Measurements from ENCODE around the gene C6orf89.

The C6orf89 gene

DNA sequence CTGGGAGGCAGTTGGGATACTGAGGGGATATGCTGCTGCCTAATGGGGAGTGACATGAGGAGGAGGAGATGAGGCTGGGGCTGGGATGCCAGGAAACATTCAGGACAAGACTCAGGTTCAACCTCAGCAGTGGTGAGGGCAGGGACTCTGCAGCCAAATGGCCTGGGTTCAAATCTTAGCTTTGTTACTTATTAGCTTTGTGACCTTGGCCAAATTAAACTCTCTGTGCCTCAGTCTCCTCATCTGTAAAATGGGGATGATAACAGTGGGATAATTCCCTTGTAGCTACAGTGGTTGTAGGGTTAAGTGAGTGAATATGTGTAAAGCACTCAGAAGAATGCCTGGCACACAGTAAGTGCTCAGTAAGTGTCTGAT lies 70.7 kb downstream of the C6orf89 start:
- Histone ChIP-seq H3K4me2 (peak overlapping the region; percentile 61 to 98 (median 92); a peak in 20 of 22 replicates), H3K4me1 (peaks cover 30 to 65% (median 49%) of the 10 kb centered on the region in 10 experiments), H3K4me3 (no peak overlapping the region), H3K9ac (0 out of 22 replicates have a peak overlapping the region, but pooled peaks of 3 of the 11 experiments have one; percentile 7 to 48 (median 10)), H3K27ac (no peak overlapping the region), H4K20me1 (peaks cover 0 to 7% (median 0%) of the 10 kb centered on the region in 11 experiments; a peak in 4 of 22 replicates), H3K9me3 (replicated peaks in 1 of 11) (no peaks in the 10 kb centered on the region), H3K36me3 (no peaks in the 10 kb centered on the region), H3K27me3 (no peaks in the 10 kb centered on the region)
- TF ChIP-seq Cebpa-rat (IDR thresholded peaks at IDR 0.05): no peak

DNA sequence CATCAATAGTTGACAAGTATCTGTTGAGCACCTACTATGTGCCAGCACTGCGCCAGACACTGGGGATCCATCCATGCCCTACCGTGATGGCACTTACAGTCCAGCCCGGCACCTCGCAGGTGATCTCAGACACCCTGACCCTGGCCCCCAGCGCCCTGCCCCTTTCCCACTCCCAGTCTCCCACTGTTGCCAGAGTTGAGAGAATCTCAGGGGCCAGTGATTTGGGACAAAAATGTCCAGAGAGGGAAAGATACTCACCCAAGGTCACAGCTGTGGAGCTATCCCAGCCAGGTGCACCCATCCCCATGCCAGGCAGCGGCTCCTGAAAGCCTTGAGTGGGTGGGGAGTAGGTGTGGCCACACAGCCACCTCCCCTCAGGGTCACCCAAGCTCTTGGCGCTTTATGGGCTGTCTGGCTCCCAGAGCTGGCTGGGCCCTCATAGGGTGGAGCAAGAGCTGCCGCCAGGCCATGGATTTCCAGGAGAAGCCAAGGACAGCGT lies 72.1 kb downstream of the C6orf89 start:
- no peak overlapping the region; a peak in 1 of 22 replicates for H3K4me2 ChIP-seq
- no peak overlapping the region for H3K4me3 ChIP-seq
- no peak for TF ChIP-seq Cebpa-rat (IDR thresholded peaks at IDR 0.05)
- peaks cover 30 to 78% (median 61%) of the 10 kb centered on the region in 10 experiments for H3K4me1 ChIP-seq
- H4K20me1 ChIP-seq: peaks cover 0 to 7% (median 0%) of the 10 kb centered on the region in 11 experiments; a peak in 4 of 22 replicates
- H3K27me3 ChIP-seq: no peaks in the 10 kb centered on the region
- no peaks in the 10 kb centered on the region for H3K9me3 ChIP-seq (replicated peaks in 1 of 11)
- no peak overlapping the region for H3K9ac ChIP-seq
- no peak overlapping the region for H3K27ac ChIP-seq
- H3K36me3 ChIP-seq: no peaks in the 10 kb centered on the region

DNA sequence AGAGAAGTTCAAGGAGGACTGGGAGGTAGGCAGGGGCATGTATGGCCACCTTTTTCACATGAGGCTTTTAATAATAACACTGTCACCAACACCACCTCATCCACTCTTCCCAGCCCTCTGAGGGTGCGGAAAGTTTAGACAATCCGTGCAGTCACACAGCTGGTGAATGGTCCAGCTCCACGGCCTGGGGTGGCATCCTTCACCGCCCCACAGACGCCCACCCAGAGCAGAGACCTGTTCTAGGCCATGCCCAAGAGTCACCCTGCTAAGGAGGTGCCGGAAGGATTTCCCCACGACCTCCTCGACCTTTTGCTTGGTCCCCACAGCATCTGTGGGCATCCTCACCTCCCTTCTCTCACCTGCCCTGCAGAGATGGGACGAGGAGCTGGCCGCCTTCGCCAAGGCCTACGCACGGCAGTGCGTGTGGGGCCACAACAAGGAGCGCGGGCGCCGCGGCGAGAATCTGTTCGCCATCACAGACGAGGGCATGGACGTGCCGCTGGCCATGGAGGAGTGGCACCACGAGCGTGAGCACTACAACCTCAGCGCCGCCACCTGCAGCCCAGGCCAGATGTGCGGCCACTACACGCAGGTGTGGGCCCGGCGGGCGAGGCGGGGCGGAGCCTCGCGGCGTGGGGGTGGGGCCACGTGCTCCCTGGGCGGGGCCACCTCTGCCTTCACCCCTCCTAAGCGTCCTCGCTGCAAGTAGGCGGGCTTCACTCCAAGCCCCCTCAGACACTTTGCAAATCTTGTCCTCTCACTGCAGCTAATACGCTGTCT lies 73.2 kb downstream of the C6orf89 start:
- Histone ChIP-seq H3K9me3 (replicated peaks in 1 of 11) (no peaks in the 10 kb centered on the region), H3K4me2 (no peak overlapping the region), H4K20me1 (peaks cover 0 to 10% (median 6%) of the 10 kb centered on the region in 11 experiments; a peak in 8 of 22 replicates), H3K4me3 (no peak overlapping the region), H3K27ac (no peak overlapping the region), H3K9ac (no peak overlapping the region), H3K4me1 (peaks cover 33 to 77% (median 63%) of the 10 kb centered on the region in 10 experiments), H3K36me3 (no peaks in the 10 kb centered on the region), H3K27me3 (no peaks in the 10 kb centered on the region)
- TF ChIP-seq Cebpa-rat (IDR thresholded peaks at IDR 0.05): no peak

DNA sequence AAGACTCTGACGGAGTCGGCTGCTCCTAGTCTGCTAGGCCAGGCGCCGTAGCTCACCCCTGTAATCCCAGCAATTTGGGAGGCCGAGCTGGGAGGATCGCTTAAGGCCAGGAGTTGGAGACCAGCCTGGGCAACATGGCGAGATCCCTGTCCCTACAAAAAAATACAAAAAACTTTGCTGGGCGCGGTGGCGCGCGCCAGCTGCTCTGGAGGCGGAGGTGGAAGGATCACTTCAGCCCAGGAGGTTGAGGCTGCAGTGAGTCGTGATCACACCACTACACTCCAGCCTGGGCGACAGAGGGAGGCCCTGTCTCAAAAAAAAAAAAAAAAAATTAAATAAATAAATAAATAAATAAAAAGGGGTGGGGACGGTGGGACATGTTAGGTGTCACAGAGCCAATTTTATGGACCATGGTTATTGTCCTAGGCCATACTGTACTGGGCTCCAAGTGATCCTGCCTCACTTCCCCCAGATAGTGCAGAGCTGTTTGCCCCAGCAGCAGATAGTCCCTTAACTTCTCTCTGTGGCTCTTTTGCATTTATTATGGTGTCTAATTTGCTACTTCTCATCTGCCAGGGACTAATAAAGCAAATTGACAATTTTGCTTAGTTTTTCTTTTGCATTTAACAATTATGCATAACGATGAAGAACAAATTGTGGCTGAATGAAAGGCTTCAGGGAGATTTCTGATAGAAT lies 74.0 kb downstream of the C6orf89 start:
- peaks cover 33 to 77% (median 63%) of the 10 kb centered on the region in 10 experiments for H3K4me1 ChIP-seq
- TF ChIP-seq Cebpa-rat (IDR thresholded peaks at IDR 0.05): no peak
- H3K9ac ChIP-seq: no peak overlapping the region
- H3K4me2 ChIP-seq: peak overlapping the region in 1 of 11 experiments; percentile 21; a peak in 2 of 22 replicates
- H3K4me3 ChIP-seq: no peak overlapping the region
- H4K20me1 ChIP-seq: peaks cover 0 to 14% (median 4%) of the 10 kb centered on the region in 11 experiments; a peak in 8 of 22 replicates
- H3K9me3 ChIP-seq (replicated peaks in 1 of 11): no peaks in the 10 kb centered on the region
- H3K27ac ChIP-seq: no peak overlapping the region
- no peaks in the 10 kb centered on the region for H3K36me3 ChIP-seq
- no peaks in the 10 kb centered on the region for H3K27me3 ChIP-seq

DNA sequence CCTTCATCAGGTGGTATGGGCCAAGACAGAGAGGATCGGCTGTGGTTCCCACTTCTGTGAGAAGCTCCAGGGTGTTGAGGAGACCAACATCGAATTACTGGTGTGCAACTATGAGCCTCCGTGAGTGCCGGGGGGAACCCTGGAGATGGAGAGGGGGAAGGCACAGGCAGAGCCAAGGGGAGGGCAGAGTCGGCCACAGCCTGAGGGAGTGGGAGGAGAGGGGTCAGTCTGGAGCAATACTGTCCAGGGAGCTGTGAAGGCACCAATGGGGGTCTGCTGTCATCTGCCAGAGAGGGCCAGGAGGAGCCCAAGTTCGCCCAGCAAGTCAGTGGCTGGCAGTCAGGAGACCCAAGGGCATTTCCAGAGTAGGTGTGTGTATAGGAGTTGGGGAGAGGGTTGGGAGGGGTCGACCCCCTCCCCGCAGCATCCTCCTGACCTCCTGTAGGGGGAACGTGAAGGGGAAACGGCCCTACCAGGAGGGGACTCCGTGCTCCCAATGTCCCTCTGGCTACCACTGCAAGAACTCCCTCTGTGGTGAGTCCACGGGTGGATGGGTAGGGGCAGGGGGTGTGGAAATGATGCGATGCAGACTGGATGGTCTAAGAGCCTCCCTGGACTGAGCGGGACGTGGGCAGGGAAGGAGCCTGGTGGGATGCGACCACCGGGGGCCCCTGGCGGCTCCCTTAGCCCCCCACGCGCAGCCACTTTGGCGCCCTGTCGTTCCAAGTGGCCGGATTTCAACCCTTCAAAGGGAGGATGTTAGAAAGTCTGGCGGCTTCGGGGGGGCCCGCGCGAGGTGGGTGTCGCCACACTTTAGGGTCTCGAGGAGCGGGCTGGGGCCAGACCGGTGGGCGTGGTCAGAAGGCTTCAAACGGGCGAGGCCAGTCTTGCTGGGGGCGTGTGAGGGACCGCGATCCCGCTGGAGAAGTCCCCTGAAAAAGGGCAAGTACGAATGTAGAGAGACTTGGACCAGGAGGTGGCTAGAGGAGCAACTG lies 76.0 kb downstream of the C6orf89 start:
- no peaks in the 10 kb centered on the region for H3K27me3 ChIP-seq
- no peaks in the 10 kb centered on the region for H3K9me3 ChIP-seq (replicated peaks in 1 of 11)
- peaks cover 0 to 9% (median 7%) of the 10 kb centered on the region in 11 experiments; a peak in 15 of 22 replicates for H3K36me3 ChIP-seq
- peak overlapping the region in 5 of 11 experiments; percentile 2 to 94 (median 91); a peak in 3 of 22 replicates for H3K4me2 ChIP-seq
- TF ChIP-seq Cebpa-rat (IDR thresholded peaks at IDR 0.05): no peak
- no peak overlapping the region for H3K4me3 ChIP-seq
- peak overlapping the region in 2 of 11 experiments; percentile 75; a peak in 2 of 22 replicates for H3K27ac ChIP-seq
- H3K9ac ChIP-seq: no peak overlapping the region
- peaks cover 21 to 67% (median 50%) of the 10 kb centered on the region in 10 experiments for H3K4me1 ChIP-seq
- H4K20me1 ChIP-seq: peaks cover 0 to 25% (median 5%) of the 10 kb centered on the region in 11 experiments; a peak in 8 of 22 replicates

DNA sequence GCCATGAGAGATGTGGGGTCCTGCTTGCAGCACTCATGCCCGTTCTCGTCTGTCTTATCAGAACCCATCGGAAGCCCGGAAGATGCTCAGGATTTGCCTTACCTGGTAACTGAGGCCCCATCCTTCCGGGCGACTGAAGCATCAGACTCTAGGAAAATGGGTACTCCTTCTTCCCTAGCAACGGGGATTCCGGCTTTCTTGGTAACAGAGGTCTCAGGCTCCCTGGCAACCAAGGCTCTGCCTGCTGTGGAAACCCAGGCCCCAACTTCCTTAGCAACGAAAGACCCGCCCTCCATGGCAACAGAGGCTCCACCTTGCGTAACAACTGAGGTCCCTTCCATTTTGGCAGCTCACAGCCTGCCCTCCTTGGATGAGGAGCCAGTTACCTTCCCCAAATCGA lies 77.1 kb downstream of the C6orf89 start:
- TF ChIP-seq Cebpa-rat (IDR thresholded peaks at IDR 0.05): peak; percentile 62 to 96 (median 91)
- peaks cover 11 to 21% (median 18%) of the 10 kb centered on the region in 11 experiments for H3K36me3 ChIP-seq
- H3K27ac ChIP-seq: peak overlapping the region in 10 of 11 experiments; percentile 49 to 78 (median 73); a peak in 17 of 22 replicates
- peak overlapping the region; percentile 46 to 94 (median 91); a peak in 21 of 22 replicates for H3K4me2 ChIP-seq
- H3K4me3 ChIP-seq: 0 out of 20 replicates have a peak overlapping the region, but pooled peaks of 1 of the 10 experiments have one; percentile 17
- no peaks in the 10 kb centered on the region for H3K9me3 ChIP-seq (replicated peaks in 1 of 11)
- H4K20me1 ChIP-seq: peaks cover 0 to 36% (median 7%) of the 10 kb centered on the region in 11 experiments; a peak in 12 of 22 replicates
- H3K9ac ChIP-seq: peak overlapping the region in 6 of 11 experiments; percentile 19 to 59 (median 41); a peak in 6 of 22 replicates
- H3K4me1 ChIP-seq: peaks cover 21 to 68% (median 47%) of the 10 kb centered on the region in 10 experiments
- no peaks in the 10 kb centered on the region for H3K27me3 ChIP-seq

DNA sequence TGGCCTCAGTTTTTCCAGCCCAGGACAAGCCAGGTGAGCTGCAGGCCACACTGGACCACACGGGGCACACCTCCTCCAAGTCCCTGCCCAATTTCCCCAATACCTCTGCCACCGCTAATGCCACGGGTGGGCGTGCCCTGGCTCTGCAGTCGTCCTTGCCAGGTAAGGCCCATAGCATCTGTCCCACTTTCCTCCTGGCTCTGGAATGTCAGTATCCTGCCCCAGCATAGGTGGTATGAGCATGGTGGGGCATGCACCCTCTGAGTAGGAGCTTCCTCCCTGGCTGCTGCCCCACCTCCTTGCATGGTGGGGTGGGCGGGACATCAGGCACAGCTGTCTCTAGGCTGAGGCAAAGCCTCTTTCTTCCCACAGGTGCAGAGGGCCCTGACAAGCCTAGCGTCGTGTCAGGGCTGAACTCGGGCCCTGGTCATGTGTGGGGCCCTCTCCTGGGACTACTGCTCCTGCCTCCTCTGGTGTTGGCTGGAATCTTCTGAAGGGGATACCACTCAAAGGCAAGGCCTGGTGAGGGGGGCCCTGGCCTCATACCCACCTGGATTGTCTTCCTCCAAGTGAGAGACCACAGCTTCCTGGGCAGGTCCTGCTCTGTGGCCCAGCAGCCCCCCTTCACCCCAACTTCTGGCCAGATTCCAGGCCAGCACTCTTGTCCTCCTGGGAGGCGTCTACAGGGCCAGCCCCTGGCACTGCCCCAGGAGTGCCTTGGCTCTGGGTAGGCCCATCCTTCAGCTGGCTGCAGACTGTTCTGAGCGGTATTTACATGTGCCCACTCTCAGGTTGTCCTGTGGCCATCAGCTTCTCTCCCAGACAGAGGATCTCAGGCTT lies 77.9 kb downstream of the C6orf89 start:
- Histone ChIP-seq H4K20me1 (peaks cover 5 to 44% (median 13%) of the 10 kb centered on the region in 11 experiments; a peak in 14 of 22 replicates), H3K9ac (peak overlapping the region in 10 of 11 experiments; percentile 15 to 59 (median 42); a peak in 15 of 22 replicates), H3K4me3 (peak overlapping the region in 1 of 10 experiments; percentile 17; a peak in 1 of 20 replicates), H3K9me3 (replicated peaks in 1 of 11) (no peaks in the 10 kb centered on the region), H3K27ac (peak overlapping the region; percentile 3 to 78 (median 72); a peak in 21 of 22 replicates), H3K36me3 (peaks cover 19 to 29% (median 26%) of the 10 kb centered on the region in 11 experiments), H3K27me3 (no peaks in the 10 kb centered on the region), H3K4me1 (peaks cover 21 to 64% (median 45%) of the 10 kb centered on the region in 10 experiments), H3K4me2 (peak overlapping the region; percentile 46 to 94 (median 91))
- TF ChIP-seq Cebpa-rat (IDR thresholded peaks at IDR 0.05): no peak

All from BLaER1 treated with 17β-estradiol and CSF1 and Interleukin-3, amounts not matched to agents 10 nM and 100 nM (cell line).